ENCODE results near the gene DPP6.
"Not testable (repeated sequence)": the region's sequence is repeated elsewhere in the genome, so short reads cannot be mapped to it uniquely, and the experiment has no call there.

DPP6 gene

GRCh38 chr7:154148791-154149516, 96.8 kb downstream of the DPP6 start:
- in situ Hi-C loops (cut with MboI; ENCODE audit: low sequenced_read_pairs) = not testable (repeated sequence)

DNA sequence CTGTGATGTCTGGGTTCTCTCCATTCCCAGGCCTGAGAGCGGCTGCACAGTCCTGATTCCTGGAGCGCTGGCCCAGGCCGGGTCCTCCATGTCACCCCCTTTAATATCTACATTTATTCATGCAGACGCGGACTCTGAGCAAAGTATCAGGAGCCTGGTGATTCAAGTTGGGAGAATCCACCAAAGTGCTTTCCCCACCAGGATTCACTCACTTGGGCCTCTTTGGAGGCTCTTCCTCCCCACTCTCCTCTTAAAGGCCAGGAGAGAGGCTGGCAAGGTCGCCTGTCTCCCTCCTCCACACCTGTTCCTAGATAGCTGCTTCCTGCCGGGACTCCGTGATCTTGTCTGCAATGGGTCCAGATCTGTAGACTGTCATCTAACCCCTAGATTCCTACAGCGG, 98.5 kb downstream of the DPP6 start:
- in situ Hi-C loops (cut with MboI; ENCODE audit: low sequenced_read_pairs) = not testable (repeated sequence)

DNA sequence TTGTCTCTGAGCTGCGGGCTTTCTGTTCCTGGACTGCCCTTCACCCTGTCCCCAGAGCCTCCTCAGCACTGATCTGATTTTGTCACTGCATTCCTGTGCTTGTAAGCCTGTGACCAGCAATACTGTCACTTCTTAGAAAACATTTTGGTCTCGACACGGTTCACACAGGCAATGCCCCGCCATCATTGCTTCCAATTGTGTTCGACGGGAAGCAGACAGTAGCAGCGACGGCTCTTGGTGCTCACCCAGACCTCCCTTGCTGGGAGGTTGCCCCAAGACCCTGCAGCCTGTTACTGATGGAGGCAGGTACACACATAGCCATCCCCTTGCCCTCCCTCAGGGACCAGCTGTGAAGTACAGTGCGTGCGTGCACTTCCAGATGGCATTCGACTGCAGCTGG, 99.1 kb downstream of the DPP6 start:
- in situ Hi-C loops (cut with MboI; ENCODE audit: low sequenced_read_pairs) = not testable (repeated sequence)

- in situ Hi-C loops (cut with MboI; ENCODE audit: low sequenced_read_pairs) = not testable (repeated sequence)
Measured at GRCh38 chr7:154155928-154156327, 103.7 kb downstream of the DPP6 start.

DNA sequence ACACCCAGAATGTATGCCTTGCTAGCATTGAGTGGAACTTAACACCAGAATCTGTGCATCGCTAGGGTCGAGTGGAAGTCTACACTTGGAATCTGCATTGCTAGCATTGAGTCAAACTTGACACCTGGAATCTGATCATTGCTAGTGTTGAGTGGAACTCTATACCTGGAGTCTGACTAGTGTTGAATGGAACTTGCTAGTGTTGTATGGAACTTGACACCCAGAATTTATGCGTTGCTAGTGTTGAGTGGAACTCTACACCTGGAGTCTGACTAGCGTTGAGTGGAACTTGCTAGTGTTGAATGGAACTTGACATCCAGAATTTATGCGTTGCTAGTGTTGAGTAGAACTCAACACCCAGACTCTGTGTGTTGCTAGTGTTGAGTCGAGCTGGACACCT, 110.7 kb downstream of the DPP6 start:
- in situ Hi-C loops (cut with MboI; ENCODE audit: low sequenced_read_pairs) = not testable (repeated sequence)

DNA sequence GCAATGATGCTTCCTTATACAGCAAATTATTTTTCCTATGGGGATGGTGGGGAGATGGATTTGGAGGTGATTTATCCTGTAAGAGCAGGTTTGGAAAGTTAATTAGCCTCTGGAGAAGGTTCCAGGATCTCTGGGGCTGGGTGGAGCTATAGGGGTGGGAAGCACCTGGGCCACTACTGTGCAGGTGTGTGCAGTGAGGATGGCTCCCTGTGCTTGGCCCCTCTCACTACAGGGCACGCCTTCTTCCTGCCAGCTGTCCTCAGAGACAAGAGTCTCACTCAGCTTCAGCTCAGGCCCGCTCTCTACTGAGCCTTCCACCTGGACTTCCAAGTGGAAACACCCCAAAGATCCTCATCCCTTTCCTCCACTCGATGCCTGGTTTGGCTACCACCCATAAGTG, 111.4 kb downstream of the DPP6 start:
- in situ Hi-C loops (cut with MboI; ENCODE audit: low sequenced_read_pairs) = not testable (repeated sequence)

DNA sequence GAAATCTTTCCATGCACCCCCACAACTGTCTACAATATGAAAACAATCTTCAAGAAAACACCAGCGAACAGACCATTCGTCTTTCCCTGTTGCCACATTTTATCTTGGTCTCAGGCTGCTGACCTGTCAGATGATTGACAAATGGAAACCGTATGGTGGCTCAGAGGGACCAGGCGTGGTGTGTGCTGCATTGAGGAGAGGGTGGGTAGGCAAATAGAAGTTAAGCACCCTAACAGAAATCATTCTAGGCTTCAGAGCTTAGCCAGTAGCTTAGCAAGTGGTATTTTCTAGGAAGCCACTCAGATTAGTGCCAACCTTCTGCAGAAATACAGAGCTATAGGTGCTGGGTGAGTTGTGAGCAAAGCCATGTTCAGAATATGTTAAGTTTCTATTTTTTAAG, 114.9 kb downstream of the DPP6 start:
- in situ Hi-C loops (cut with MboI; ENCODE audit: low sequenced_read_pairs) = no loop called here

- in situ Hi-C loops (cut with MboI; ENCODE audit: low sequenced_read_pairs) = no loop called here
Measured at GRCh38 chr7:154167807-154168206, 115.6 kb downstream of the DPP6 start.

DNA sequence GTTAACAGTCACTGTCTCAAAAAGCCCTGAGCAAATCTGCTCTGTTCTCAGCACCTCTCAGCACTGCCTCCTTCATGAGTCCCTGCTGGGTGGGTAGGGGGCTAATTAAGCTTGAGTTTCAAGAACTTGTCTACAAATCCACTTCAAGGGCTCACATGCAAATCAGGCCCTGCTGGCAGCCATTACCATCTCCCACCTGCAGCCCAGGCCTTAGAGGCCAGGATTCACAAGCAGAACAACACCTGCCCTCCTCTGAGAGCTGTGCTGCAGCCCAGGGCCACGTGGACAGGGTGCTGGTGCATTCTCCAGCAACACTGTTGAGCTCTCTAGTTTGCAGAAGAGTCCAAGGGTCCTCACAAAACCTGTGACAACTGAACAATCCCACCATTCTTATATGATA, 119.2 kb downstream of the DPP6 start:
- in situ Hi-C loops (cut with MboI; ENCODE audit: low sequenced_read_pairs) = no loop called here

DNA sequence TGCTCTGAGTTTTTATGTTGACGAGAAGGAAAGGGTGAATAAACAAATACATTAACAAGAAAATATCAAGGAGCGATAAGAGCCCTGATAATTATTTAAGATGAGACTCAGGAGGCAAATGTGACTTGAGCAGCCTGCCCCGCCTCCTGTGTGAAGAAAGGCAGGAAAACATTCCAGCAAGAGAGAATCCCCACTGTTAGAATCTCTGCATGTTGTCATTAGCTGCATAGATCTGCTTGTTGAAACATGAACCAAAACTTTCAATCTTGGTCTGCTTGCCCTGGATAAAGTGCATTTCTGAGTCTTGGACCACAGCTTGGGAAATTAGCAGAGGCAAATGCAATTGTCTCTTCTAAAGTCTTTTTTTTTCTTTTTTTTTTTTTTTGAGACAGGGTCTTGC, 120.0 kb downstream of the DPP6 start:
- in situ Hi-C loops (cut with MboI; ENCODE audit: low sequenced_read_pairs) = no loop called here

GRCh38 chr7:154177584-154177983, 125.4 kb downstream of the DPP6 start:
- in situ Hi-C loops (cut with MboI; ENCODE audit: low sequenced_read_pairs) = no loop called here

DNA sequence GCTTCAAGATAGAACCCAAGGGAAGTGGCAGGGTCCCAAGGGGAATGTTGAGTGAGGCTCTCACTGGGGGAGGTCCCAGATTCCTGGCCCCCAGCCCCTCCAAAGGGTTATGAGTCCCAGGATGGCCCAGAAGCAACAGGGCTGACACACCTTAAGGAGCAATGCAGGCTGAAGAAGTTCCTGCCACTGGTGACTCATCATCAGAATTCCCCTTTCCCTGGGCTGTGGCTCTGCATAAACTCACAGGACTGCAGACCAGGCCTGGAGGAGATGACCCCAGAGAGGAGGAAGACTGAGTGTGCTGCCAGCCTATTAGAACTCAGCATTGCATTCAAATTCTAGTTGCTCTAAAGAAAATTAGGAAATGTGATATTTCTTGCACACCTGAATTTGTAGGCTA, 126.7 kb downstream of the DPP6 start:
- in situ Hi-C loops (cut with MboI; ENCODE audit: low sequenced_read_pairs) = no loop called here

DNA sequence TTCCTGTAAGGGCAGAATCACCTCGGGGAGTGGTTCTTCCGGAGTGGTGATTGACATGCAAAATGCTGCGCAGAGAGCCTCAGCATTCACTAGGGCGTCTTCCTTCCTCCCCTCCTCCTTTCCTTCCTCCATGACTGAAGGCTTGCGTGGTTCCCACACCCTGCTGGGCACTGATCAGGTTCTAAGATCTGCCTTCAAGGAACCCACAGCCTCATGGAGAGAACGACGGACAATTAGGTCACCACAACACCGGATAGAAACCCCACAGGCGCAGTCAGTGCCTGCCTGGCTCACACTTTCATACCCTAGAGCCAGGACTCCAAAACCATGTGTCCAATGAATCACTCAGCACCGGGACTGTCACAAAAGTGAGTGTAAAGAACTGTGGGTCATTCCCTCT, 131.3 kb downstream of the DPP6 start:
- in situ Hi-C loops (cut with MboI; ENCODE audit: low sequenced_read_pairs) = no loop called here

DNA sequence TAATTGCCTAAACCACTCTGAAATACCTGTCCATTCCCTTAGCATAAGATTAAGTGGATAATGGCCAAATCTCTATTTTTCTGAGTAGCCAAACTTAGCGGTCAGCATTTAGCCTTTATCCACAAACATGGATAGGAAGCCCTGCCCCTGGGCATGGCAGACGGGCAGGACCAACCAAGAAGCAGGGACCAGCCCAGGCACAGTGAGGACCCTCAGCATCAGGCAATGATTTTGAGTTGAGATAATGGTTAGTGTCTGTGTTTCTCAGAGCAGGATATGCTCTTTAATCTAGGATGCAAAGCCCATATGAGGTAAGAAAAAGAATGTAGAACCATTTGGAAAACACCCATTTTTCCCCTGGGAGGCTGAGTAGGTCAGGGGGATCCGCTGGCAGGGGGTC, 131.7 kb downstream of the DPP6 start:
- in situ Hi-C loops (cut with MboI; ENCODE audit: low sequenced_read_pairs) = no loop called here

- in situ Hi-C loops (cut with MboI; ENCODE audit: low sequenced_read_pairs) = no loop called here
Measured at GRCh38 chr7:154186811-154187210, 134.6 kb downstream of the DPP6 start.

GRCh38 chr7:154188330-154188729, 136.1 kb downstream of the DPP6 start:
- in situ Hi-C loops (cut with MboI; ENCODE audit: low sequenced_read_pairs) = no loop called here

GRCh38 chr7:154195266-154195665, 143.1 kb downstream of the DPP6 start:
- in situ Hi-C loops (cut with MboI; ENCODE audit: low sequenced_read_pairs) = no loop called here

DNA sequence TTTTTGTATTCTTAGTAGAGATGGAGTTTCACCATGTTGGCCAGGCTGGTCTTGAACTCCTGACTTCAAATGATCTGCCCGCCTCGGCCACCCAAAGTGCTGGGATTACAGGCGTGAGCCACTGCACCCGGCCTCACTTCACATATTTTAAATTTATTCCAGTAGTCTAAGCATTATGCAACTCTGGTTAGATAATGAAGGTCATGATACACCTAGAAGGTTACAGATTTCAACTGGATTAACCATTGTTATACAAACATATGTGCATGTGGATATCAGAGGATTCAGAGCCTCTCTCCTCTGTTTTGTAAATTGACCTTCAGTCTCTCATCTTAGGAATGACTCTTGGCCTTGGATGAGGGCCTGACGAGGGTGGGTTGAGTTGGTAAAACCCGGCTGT, 146.3 kb downstream of the DPP6 start:
- in situ Hi-C loops (cut with MboI; ENCODE audit: low sequenced_read_pairs) = no loop called here

GRCh38 chr7:154200241-154200640, 148.0 kb downstream of the DPP6 start:
- in situ Hi-C loops (cut with MboI; ENCODE audit: low sequenced_read_pairs) = no loop called here

- in situ Hi-C loops (cut with MboI; ENCODE audit: low sequenced_read_pairs) = no loop called here
Measured at GRCh38 chr7:154202002-154202401, 149.8 kb downstream of the DPP6 start.

- in situ Hi-C loops (cut with MboI; ENCODE audit: low sequenced_read_pairs) = no loop called here
Measured at GRCh38 chr7:154204046-154204445, 151.8 kb downstream of the DPP6 start.

DNA sequence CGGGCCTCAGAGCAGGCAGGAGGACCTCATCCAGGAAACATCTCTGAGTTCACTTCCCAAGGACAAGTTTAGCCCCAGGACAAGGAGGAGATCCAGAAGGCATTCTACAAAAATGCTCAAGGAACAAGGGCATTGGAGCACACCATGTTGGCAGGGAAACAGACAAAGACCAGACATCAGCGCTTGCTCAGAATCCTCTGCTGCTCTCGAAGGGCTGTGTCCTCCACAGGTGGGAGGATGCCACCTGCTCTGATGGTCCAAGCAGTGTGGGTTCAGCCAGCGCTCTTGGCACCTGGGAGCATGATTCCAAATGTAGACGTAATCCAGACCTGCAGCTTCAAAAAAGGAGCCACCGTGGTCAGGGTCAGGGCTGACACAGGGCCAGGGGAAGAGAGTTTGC, 160.7 kb downstream of the DPP6 start:
- in situ Hi-C loops (cut with MboI; ENCODE audit: low sequenced_read_pairs) = no loop called here

- in situ Hi-C loops (cut with MboI; ENCODE audit: low sequenced_read_pairs) = no loop called here
Measured at GRCh38 chr7:154217688-154218340, 165.6 kb downstream of the DPP6 start.

Data from HL-60/S4 (cell line).